ENCODE measurements around the gene VASH2.
A peak's percentile ranks its signal among the peaks of the same experiment; 100 is the strongest.
"Not testable (repeated sequence)": the region's sequence is repeated elsewhere in the genome, so short reads cannot be mapped to it uniquely, and the experiment has no call there.

VASH2 gene

GRCh38 chr1:212950243-212951125 lies at the start of gene VASH2:
VASH2 (plus strand) TSS chr1:212950541; CDS start chr1:212951543, 1,002 bp downstream.
- H3K27me3 Mint-ChIP-seq: peaks cover 44% of the 10 kb centered on the region
- peak; percentile 97 for ATAC-seq

GRCh38 chr1:212901290-212901689 lies 49.1 kb upstream of the VASH2 start:
- H3K9me3 Mint-ChIP-seq: peaks cover 39% of the 10 kb centered on the region
- ATAC-seq: no peak
- H3K4me3 Mint-ChIP-seq: no peak overlapping the region
- peaks cover 44% of the 10 kb centered on the region for H3K36me3 Mint-ChIP-seq (ENCODE audit: low read depth)
- H3K4me1 Mint-ChIP-seq: no peaks in the 10 kb centered on the region
- H3K27me3 Mint-ChIP-seq: no peaks in the 10 kb centered on the region
- H3K27ac Mint-ChIP-seq: no peak overlapping the region
- DNase-seq: no peak

More at GRCh38 chr1:212950243-212951125, at the start of gene VASH2:
- peaks cover 8% of the 10 kb centered on the region for H3K9me3 Mint-ChIP-seq
- peaks cover 9% of the 10 kb centered on the region for H3K4me1 Mint-ChIP-seq
- DNase-seq: peak; percentile 67
- peak within 1 kb of the TSS; percentile 73 for H3K4me3 Mint-ChIP-seq
- H3K36me3 Mint-ChIP-seq (ENCODE audit: low read depth): peaks cover 2% of the 10 kb centered on the region
- no peak within 1 kb of the TSS for H3K27ac Mint-ChIP-seq

- H3K4me3 Mint-ChIP-seq: no peak overlapping the region
- H3K9me3 Mint-ChIP-seq: peaks cover 39% of the 10 kb centered on the region
- no peaks in the 10 kb centered on the region for H3K4me1 Mint-ChIP-seq
- DNase-seq (no peak), ATAC-seq (no peak)
- no peak overlapping the region for H3K27ac Mint-ChIP-seq
- peaks cover 41% of the 10 kb centered on the region for H3K36me3 Mint-ChIP-seq (ENCODE audit: low read depth)
- H3K27me3 Mint-ChIP-seq: no peaks in the 10 kb centered on the region
Measured at GRCh38 chr1:212902054-212902453, 48.3 kb upstream of the VASH2 start.

GRCh38 chr1:212903664-212904063 lies 46.7 kb upstream of the VASH2 start:
- no peak overlapping the region for H3K27ac Mint-ChIP-seq
- no peaks in the 10 kb centered on the region for H3K27me3 Mint-ChIP-seq
- H3K4me1 Mint-ChIP-seq: no peaks in the 10 kb centered on the region
- peaks cover 27% of the 10 kb centered on the region for H3K36me3 Mint-ChIP-seq (ENCODE audit: low read depth)
- ATAC-seq (no peak), DNase-seq (no peak)
- no peak overlapping the region for H3K4me3 Mint-ChIP-seq
- H3K9me3 Mint-ChIP-seq: peaks cover 39% of the 10 kb centered on the region

GRCh38 chr1:212908071-212908470 lies 42.3 kb upstream of the VASH2 start:
- H3K36me3 Mint-ChIP-seq (ENCODE audit: low read depth); H3K4me3 Mint-ChIP-seq; H3K4me1 Mint-ChIP-seq; DNase-seq; H3K27ac Mint-ChIP-seq; ATAC-seq; H3K27me3 Mint-ChIP-seq: not testable (repeated sequence)
- H3K9me3 Mint-ChIP-seq: peaks cover 13% of the 10 kb centered on the region

- no peaks in the 10 kb centered on the region for H3K36me3 Mint-ChIP-seq (ENCODE audit: low read depth)
- no peak overlapping the region for H3K4me3 Mint-ChIP-seq
- no peak for ATAC-seq
- H3K4me1 Mint-ChIP-seq: no peaks in the 10 kb centered on the region
- no peak for DNase-seq
- no peak overlapping the region for H3K27ac Mint-ChIP-seq
- H3K9me3 Mint-ChIP-seq: peaks cover 10% of the 10 kb centered on the region
- H3K27me3 Mint-ChIP-seq: no peaks in the 10 kb centered on the region
Measured at GRCh38 chr1:212908971-212909370, 41.4 kb upstream of the VASH2 start.

- peaks cover 7% of the 10 kb centered on the region for H3K9me3 Mint-ChIP-seq
- no peak overlapping the region for H3K4me3 Mint-ChIP-seq
- H3K36me3 Mint-ChIP-seq (ENCODE audit: low read depth): no peaks in the 10 kb centered on the region
- no peak overlapping the region for H3K27ac Mint-ChIP-seq
- no peaks in the 10 kb centered on the region for H3K27me3 Mint-ChIP-seq
- no peak for DNase-seq
- no peaks in the 10 kb centered on the region for H3K4me1 Mint-ChIP-seq
- ATAC-seq: no peak
Measured at GRCh38 chr1:212909652-212910063, 40.7 kb upstream of the VASH2 start.

GRCh38 chr1:212910213-212910612 lies 40.1 kb upstream of the VASH2 start:
- H3K4me3 Mint-ChIP-seq; H3K4me1 Mint-ChIP-seq; H3K36me3 Mint-ChIP-seq (ENCODE audit: low read depth); H3K9me3 Mint-ChIP-seq; H3K27ac Mint-ChIP-seq; DNase-seq; ATAC-seq; H3K27me3 Mint-ChIP-seq: not testable (repeated sequence)

- H3K27ac Mint-ChIP-seq: not testable (repeated sequence)
Measured at GRCh38 chr1:212913638-212914037, 36.7 kb upstream of the VASH2 start.

GRCh38 chr1:212914110-212914509 lies 36.2 kb upstream of the VASH2 start:
- H3K4me3 Mint-ChIP-seq; DNase-seq; H3K4me1 Mint-ChIP-seq; ATAC-seq; H3K27ac Mint-ChIP-seq; H3K9me3 Mint-ChIP-seq; H3K36me3 Mint-ChIP-seq (ENCODE audit: low read depth): not testable (repeated sequence)
- peaks cover 12% of the 10 kb centered on the region for H3K27me3 Mint-ChIP-seq

More at GRCh38 chr1:212913638-212914037, 36.7 kb upstream of the VASH2 start:
- H3K9me3 Mint-ChIP-seq; ATAC-seq; H3K4me3 Mint-ChIP-seq; H3K36me3 Mint-ChIP-seq (ENCODE audit: low read depth); H3K4me1 Mint-ChIP-seq; DNase-seq: not testable (repeated sequence)
- H3K27me3 Mint-ChIP-seq: peaks cover 12% of the 10 kb centered on the region

- H3K4me1 Mint-ChIP-seq: peaks cover 4% of the 10 kb centered on the region
- no peak overlapping the region for H3K27ac Mint-ChIP-seq
- DNase-seq (no peak), ATAC-seq (no peak)
- no peaks in the 10 kb centered on the region for H3K9me3 Mint-ChIP-seq
- no peak overlapping the region for H3K4me3 Mint-ChIP-seq
- H3K36me3 Mint-ChIP-seq (ENCODE audit: low read depth): no peaks in the 10 kb centered on the region
- peaks cover 12% of the 10 kb centered on the region for H3K27me3 Mint-ChIP-seq
Measured at GRCh38 chr1:212914789-212915188, 35.6 kb upstream of the VASH2 start.

GRCh38 chr1:212915245-212916091 lies 34.9 kb upstream of the VASH2 start:
- no peak overlapping the region for H3K4me3 Mint-ChIP-seq
- no peaks in the 10 kb centered on the region for H3K36me3 Mint-ChIP-seq (ENCODE audit: low read depth)
- ATAC-seq (peak; percentile 24), DNase-seq (no peak)
- no peak overlapping the region for H3K27ac Mint-ChIP-seq
- H3K4me1 Mint-ChIP-seq: peaks cover 4% of the 10 kb centered on the region
- H3K27me3 Mint-ChIP-seq: peaks cover 12% of the 10 kb centered on the region
- H3K9me3 Mint-ChIP-seq: no peaks in the 10 kb centered on the region

- no peak overlapping the region for H3K27ac Mint-ChIP-seq
- peaks cover 12% of the 10 kb centered on the region for H3K27me3 Mint-ChIP-seq
- no peaks in the 10 kb centered on the region for H3K36me3 Mint-ChIP-seq (ENCODE audit: low read depth)
- H3K4me3 Mint-ChIP-seq: no peak overlapping the region
- DNase-seq (peak; percentile 3), ATAC-seq (peak; percentile 31)
- H3K9me3 Mint-ChIP-seq: no peaks in the 10 kb centered on the region
- H3K4me1 Mint-ChIP-seq: peaks cover 4% of the 10 kb centered on the region
Measured at GRCh38 chr1:212916481-212917133, 33.7 kb upstream of the VASH2 start.

GRCh38 chr1:212917134-212917485 lies 33.2 kb upstream of the VASH2 start:
- no peak for DNase-seq
- H3K9me3 Mint-ChIP-seq: no peaks in the 10 kb centered on the region
- peaks cover 4% of the 10 kb centered on the region for H3K4me1 Mint-ChIP-seq
- no peak overlapping the region for H3K4me3 Mint-ChIP-seq
- ATAC-seq: no peak
- no peak overlapping the region for H3K27ac Mint-ChIP-seq
- H3K27me3 Mint-ChIP-seq: peaks cover 12% of the 10 kb centered on the region
- H3K36me3 Mint-ChIP-seq (ENCODE audit: low read depth): no peaks in the 10 kb centered on the region
